Kasumi-1 (cell line): ENCODE measurements around the gene FA2H.

Source experiments
- DNase-seq, 2 experiments: peaks; one replicate each; lab custom pipeline; 2025; lab: John Stamatoyannopoulos, UW

The FA2H gene

GRCh38 chr16:74743668-74744299 is 30.8 kb downstream of the FA2H start:
- DNase-seq, result no peak

GRCh38 chr16:74743045-74743667 is 31.5 kb downstream of the FA2H start:
- DNase-seq, result no peak

GRCh38 chr16:74742051-74742481 is 32.6 kb downstream of the FA2H start:
- peak; percentile 52 to 58 for DNase-seq

- DNase-seq, result no peak
These were observed 33.8 kb downstream of the FA2H start for GRCh38 chr16:74740795-74741304.

GRCh38 chr16:74739275-74739674 is 35.3 kb downstream of the FA2H start:
- DNase-seq, result no peak

GRCh38 chr16:74738816-74739215 is 35.8 kb downstream of the FA2H start:
- DNase-seq, result no peak

GRCh38 chr16:74738113-74738541 is 36.5 kb downstream of the FA2H start:
- DNase-seq, result no peak

- no peak for DNase-seq
These were observed 37.1 kb downstream of the FA2H start for GRCh38 chr16:74737521-74737920.

- no peak for DNase-seq
These were observed 38.0 kb downstream of the FA2H start for GRCh38 chr16:74736531-74737157.

- DNase-seq, result no peak
These were observed 39.1 kb downstream of the FA2H start for GRCh38 chr16:74735554-74735953.

GRCh38 chr16:74735162-74735452 is 39.5 kb downstream of the FA2H start:
- DNase-seq, result no peak

- no peak for DNase-seq
These were observed 40.1 kb downstream of the FA2H start for GRCh38 chr16:74734361-74735161.

- no peak for DNase-seq
These were observed 41.8 kb downstream of the FA2H start for GRCh38 chr16:74732707-74733350.

GRCh38 chr16:74731853-74732477 is 42.7 kb downstream of the FA2H start:
- no peak for DNase-seq

- DNase-seq, result peak in 1 of 2 experiments; percentile 18
These were observed 44.6 kb downstream of the FA2H start for GRCh38 chr16:74729783-74730683.

- DNase-seq, result no peak
These were observed 46.7 kb downstream of the FA2H start for GRCh38 chr16:74727903-74728302.

- DNase-seq, result peak; percentile 78 to 83
These were observed 47.9 kb downstream of the FA2H start for GRCh38 chr16:74726716-74727115.

- no peak for DNase-seq
These were observed 48.8 kb downstream of the FA2H start for GRCh38 chr16:74725651-74726455.

GRCh38 chr16:74724820-74725549 is 49.6 kb downstream of the FA2H start:
- DNase-seq, result no peak
